GM10847 (cell line): ENCODE results near the gene ETF1.

Source experiments
- POLR2A ChIP-seq: IDR thresholded peaks from 2 replicates; pipeline ENCODE4 v1.6.1; 2011; ENCODE audit not compliant: insufficient read length; ENCODE audit errors: extremely low read depth

Gene ETF1

GRCh38 chr5:138523406-138523805, 19.6 kb downstream of the ETF1 start:
- TF ChIP-seq POLR2A: no peak

DNA sequence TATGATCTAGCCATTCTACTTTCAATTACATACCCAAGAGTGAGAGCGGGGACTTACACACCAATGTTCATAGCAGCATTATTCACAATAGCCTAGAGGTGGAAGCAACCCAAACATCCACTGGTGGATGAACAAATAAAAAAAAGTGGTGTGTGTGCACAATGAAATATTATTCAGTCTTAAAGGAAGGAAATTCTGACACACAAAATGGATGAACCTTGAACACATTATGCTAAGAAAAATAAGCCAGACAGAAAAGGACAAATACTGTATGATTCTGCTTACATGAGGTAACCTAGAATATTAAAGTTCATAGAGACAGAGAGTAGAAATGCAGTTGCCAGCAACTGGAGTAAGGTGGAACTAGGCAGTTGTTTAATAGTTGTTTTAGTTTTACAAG, 22.1 kb downstream of the ETF1 start:
- no peak for TF ChIP-seq POLR2A

DNA sequence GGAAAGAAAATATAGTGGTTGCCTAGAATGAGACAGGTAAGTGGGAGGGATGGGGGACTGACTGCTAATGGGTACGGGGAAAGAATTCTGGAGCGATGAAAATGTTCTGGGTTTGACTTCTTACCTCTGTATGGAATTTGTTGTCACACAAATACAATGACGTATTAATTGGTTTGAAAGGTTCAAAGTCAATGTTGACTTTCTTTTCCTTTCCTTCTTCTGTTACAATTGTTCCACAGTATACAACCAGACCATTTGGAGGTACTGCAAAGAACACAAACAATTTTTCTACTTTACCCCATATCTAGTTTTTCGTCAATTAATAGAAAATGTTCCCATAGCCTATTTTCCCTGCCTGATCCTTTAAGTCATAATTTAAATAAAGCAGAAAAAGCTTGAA, 25.6 kb downstream of the ETF1 start:
- TF ChIP-seq POLR2A: no peak

- TF ChIP-seq POLR2A: no peak
These were observed 27.3 kb downstream of the ETF1 start for GRCh38 chr5:138515556-138516245.

DNA sequence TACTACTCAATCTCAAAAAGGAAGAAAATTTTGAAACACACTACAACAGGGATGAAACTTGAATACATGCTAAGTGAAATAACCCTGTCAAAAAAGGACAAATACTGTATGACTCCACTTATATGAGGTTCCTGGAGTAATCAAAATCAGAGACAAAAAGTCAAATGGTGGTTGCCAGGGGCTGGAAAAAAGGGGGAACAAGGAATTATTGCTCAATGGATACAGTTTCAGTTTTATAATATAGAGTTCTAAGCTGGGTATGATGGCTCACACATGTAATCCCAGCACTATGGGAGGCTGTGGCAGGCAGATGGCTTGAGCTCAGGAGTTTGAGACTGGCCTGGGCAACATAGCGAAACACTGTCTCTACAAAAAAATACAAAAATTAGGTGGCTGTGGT, 29.0 kb downstream of the ETF1 start:
- TF ChIP-seq POLR2A: no peak

- TF ChIP-seq POLR2A: no peak
These were observed 34.1 kb downstream of the ETF1 start for GRCh38 chr5:138508958-138509357.

DNA sequence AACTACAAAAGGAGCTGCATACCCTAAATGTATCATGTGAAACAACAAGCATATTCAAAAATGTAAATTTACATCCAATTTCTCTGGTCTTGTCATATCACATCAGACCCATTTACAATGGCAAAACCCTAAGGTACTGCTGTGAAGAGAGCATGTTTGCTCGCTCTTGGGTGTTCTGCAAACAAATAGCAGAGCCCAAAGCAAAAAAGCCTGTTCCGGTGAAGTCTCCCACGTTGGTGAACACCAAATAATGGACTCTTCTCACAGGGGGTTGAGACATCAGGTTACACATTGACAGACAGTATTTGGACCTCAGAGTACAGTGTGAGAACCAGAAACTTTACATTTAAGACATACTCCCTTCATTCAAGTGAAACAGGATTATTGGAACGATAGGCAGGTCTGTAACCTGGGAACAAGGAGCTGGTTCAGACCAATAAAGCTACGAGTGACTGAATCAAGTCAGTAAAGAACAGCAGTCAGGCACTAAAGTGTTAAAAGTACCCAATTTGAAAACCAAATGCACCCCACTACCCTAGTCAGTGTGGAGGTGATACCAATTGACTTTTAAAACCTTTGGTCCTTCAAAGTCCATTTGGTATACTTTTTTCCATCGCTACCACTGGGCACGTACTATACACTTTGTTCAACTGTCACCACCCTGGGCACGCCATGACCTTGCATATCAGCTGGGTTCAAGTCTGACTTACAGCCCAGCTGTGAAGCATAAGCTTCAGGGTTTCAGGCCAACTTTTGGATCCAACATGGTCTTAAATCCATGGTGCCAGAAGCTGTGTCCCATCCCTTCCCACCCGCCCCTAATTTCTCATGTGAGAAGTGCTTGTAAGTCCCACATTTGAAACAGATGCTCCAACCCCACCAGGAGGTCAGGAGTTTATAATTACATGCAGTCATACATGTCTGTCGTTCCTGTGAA, 36.4 kb downstream of the ETF1 start:
- TF ChIP-seq POLR2A: no peak

GRCh38 chr5:138504799-138505198, 38.2 kb downstream of the ETF1 start:
- no peak for TF ChIP-seq POLR2A

DNA sequence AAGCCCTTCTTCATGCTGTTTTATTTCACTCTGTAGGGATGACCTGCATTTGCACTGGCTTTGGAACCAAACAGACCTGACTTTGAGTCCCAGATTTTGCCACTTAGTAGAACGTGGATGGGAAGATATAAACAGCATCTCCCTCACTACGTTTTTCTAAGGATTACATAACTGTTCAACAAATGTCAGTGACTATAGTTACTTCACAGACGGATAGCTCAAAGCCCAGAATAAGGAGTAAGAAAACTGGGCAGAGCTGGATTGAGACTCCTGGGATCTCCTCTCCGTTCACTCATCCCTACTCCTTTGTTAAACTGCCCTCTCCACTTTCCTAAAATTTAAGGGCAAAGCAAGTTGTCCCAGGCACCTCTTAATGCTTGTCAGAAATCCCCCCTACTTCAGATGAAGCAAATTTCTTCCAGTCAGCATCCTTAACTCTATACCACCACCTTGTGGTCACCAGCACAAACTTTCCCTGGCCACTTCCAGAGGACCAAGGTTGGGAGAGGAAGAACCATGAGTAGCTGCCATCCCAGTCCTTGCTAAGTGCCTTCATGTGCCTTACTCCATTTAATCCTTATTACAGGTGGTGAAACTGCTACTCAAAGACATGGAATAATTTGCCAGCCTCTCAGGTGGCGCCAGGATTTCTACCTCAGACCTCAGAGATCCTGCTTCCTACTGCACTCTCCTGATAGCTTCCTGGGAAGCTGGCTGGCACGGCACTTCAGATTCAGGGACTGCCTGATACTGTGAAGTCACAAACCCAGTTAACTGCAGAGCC, 39.4 kb downstream of the ETF1 start:
- no peak for TF ChIP-seq POLR2A

DNA sequence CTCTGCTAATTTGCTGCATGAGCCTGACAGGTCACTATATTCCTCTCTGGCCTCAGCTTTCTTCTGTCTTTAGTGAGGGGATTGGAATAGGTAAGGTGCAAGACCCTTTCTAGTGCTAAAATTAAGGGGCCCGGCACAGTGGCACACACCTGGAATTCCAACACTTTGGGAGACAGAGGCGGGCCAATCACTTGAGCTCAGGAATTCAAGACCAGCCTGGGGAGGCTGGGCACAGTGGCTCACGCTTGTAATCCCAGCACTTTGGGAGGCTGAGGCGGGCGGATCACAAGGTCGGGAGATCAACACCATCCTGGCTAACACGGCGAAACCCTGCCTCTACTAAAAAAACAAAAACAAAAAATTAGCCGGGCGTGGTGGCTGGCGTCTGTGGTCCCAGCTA, 40.5 kb downstream of the ETF1 start:
- TF ChIP-seq POLR2A: no peak

- no peak for TF ChIP-seq POLR2A
These were observed 40.9 kb downstream of the ETF1 start for GRCh38 chr5:138502121-138502520.

- no peak for TF ChIP-seq POLR2A
These were observed 44.7 kb downstream of the ETF1 start for GRCh38 chr5:138498376-138498775.

DNA sequence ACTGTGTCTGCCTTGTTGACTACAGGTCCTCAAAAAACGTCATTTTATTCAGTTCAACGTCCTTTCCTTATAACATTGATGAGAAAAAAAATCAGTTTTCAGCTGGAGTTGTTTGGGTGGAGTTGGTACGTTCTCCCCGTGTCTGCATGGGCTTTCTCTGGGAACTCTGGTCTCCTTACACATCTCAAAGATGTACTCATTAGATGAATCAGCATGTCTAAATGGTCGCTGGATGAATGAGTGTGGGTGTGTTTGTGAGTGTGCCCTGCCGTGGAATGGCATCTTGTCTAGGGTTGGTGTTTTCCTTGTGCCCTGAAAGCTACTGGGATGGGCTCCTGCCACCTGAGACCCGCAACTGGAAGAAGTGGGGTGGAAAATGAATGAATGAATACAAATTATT, 47.7 kb downstream of the ETF1 start:
- no peak for TF ChIP-seq POLR2A

GRCh38 chr5:138492560-138493045, 50.4 kb downstream of the ETF1 start:
- TF ChIP-seq POLR2A: no peak
